GM13976 (cell line): ENCODE data around the gene UCHL5.

Source experiments
- DNase-seq: peaks from one replicate; pipeline ENCODE4 v3.0.0; 2012; ENCODE audit warnings: low spot score
- CTCF ChIP-seq: IDR thresholded peaks from 2 replicates; pipeline ENCODE4 v1.5.1; 2012; ENCODE audit warnings: borderline replicate concordance, mild to moderate bottlenecking; ENCODE audit not compliant: insufficient read depth; ENCODE audit errors: extremely low read depth, missing control alignments, control extremely low read depth
- in situ Hi-C: fragments of 300-500 bp; cut with MboI; formaldehyde crosslinking; loops from one replicate; pipeline ENCODE4 v1.12.0; 2022; ENCODE audit warnings: low sequenced_read_pairs, mixed read lengths, inconsistent platforms; ENCODE audit not compliant: unreplicated experiment

Gene UCHL5

GRCh38 chr1:193083365-193084088 is 24.4 kb upstream of the UCHL5 start:
- no peak for TF ChIP-seq CTCF
- peak; percentile 32 for DNase-seq
- in situ Hi-C loops = no loop called here

- no peak for TF ChIP-seq CTCF
- DNase-seq = no peak
- in situ Hi-C loops = no loop called here
Measured at GRCh38 chr1:193079187-193079586, 20.0 kb upstream of the UCHL5 start.

- in situ Hi-C loops = no loop called here
- no peak for DNase-seq
- no peak for TF ChIP-seq CTCF
Measured at GRCh38 chr1:193077991-193078390, 18.8 kb upstream of the UCHL5 start.

- DNase-seq = no peak
- TF ChIP-seq CTCF = no peak
- in situ Hi-C loops = no loop called here
Measured at GRCh38 chr1:193070942-193071341, 11.8 kb upstream of the UCHL5 start.

GRCh38 chr1:193070386-193070753 is 11.2 kb upstream of the UCHL5 start:
- in situ Hi-C loops = no loop called here
- TF ChIP-seq CTCF = no peak
- no peak for DNase-seq

- no peak for DNase-seq
- TF ChIP-seq CTCF = peak; percentile 28
Measured at GRCh38 chr1:193069748-193070385, 10.7 kb upstream of the UCHL5 start.

GRCh38 chr1:193068013-193068412 is 8.9 kb upstream of the UCHL5 start:
- TF ChIP-seq CTCF = no peak
- in situ Hi-C loops = no loop called here
- no peak for DNase-seq

More at GRCh38 chr1:193069748-193070385, 10.7 kb upstream of the UCHL5 start:
- in situ Hi-C loops = no loop called here
